Measurements from ENCODE around the gene SYMPK.

GRCh38 chr19:45911291-45911690, 48.3 kb upstream of the SYMPK start:
- TF ChIP-seq POLR2A (IDR thresholded peaks at IDR 0.05; ENCODE audit: low read depth, low read length) (no peak), POLR2AphosphoS5 (IDR thresholded peaks at IDR 0.05; ENCODE audit: low read depth, low read length) (no peak)

All from GM12892 (cell line).